ENCODE measurements around the gene CEACAM18.

DNA sequence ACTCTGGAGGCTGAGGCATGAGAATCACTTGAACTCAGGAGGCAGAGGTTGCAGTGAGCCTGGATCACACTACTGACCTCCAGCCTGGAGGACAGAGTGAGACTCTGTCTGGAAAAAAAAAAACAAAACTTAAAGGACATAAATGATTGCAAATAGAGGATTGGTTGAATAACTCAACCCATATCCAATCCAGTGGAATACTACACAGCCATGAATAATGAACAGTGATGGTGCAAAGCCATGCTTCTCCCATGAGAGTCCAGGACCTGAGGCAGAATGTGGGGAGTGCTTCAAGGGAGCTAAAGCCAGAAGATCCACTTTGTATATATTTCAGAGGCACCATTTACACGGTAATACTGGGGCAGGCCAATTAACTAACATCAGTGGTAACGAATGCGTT lies 2.2 kb upstream of the CEACAM18 start:
- no peak for TF ChIP-seq POLR2A (IDR thresholded peaks at IDR 0.05)
- TF ChIP-seq, protein P1, sequence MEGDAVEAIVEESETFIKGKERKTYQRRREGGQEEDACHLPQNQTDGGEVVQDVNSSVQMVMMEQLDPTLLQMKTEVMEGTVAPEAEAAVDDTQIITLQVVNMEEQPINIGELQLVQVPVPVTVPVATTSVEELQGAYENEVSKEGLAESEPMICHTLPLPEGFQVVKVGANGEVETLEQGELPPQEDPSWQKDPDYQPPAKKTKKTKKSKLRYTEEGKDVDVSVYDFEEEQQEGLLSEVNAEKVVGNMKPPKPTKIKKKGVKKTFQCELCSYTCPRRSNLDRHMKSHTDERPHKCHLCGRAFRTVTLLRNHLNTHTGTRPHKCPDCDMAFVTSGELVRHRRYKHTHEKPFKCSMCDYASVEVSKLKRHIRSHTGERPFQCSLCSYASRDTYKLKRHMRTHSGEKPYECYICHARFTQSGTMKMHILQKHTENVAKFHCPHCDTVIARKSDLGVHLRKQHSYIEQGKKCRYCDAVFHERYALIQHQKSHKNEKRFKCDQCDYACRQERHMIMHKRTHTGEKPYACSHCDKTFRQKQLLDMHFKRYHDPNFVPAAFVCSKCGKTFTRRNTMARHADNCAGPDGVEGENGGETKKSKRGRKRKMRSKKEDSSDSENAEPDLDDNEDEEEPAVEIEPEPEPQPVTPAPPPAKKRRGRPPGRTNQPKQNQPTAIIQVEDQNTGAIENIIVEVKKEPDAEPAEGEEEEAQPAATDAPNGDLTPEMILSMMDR (IDR thresholded peaks at IDR 0.05) = no peak
- no peak for TF ChIP-seq POLR2AphosphoS5 (IDR thresholded peaks at IDR 0.05; ENCODE audit: insufficient read depth in 1 of 2, low read depth in 1 of 2)

All from vagina (tissue), 2 donors.